22Rv1 (cell line): ENCODE results near the gene PIKFYVE.

Experiments
- ZFX ChIP-seq: fragments of 450-650 bp; IDR thresholded peaks from 2 replicates; pipeline ENCODE4 v1.6.1; 2017; ENCODE audit warnings: antibody characterized with exemption, borderline replicate concordance
- TF ChIP-seq, protein P1 (sequence below): fragments of 450-650 bp; IDR thresholded peaks from 2 replicates; pipeline ENCODE4 v1.5.1; 2017; ENCODE audit warnings: mild to moderate bottlenecking

DNA sequence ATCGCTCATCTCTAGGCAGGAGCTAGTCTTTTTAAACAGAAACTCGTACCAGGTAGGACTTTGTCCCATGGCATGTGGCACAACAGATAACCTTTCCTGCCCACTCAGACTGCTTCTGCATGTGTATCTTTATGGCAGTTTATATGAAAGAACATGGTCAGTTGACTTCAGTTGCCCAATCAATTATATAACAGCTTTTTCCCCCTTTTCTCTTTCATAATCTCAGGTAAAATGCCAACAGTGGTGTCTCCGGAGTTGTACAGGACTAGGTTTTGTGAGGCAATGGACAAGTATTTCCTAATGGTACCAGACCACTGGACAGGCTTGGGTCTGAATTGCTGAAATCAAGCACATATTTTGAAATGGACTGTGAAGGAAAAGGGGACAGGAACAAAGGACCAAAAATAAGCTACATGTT, 88.9 kb downstream of the PIKFYVE start:
- TF ChIP-seq, protein P1, sequence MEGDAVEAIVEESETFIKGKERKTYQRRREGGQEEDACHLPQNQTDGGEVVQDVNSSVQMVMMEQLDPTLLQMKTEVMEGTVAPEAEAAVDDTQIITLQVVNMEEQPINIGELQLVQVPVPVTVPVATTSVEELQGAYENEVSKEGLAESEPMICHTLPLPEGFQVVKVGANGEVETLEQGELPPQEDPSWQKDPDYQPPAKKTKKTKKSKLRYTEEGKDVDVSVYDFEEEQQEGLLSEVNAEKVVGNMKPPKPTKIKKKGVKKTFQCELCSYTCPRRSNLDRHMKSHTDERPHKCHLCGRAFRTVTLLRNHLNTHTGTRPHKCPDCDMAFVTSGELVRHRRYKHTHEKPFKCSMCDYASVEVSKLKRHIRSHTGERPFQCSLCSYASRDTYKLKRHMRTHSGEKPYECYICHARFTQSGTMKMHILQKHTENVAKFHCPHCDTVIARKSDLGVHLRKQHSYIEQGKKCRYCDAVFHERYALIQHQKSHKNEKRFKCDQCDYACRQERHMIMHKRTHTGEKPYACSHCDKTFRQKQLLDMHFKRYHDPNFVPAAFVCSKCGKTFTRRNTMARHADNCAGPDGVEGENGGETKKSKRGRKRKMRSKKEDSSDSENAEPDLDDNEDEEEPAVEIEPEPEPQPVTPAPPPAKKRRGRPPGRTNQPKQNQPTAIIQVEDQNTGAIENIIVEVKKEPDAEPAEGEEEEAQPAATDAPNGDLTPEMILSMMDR = no peak
- no peak for TF ChIP-seq ZFX
